ENCODE measurements around the gene SYNE4. TPM values are rescaled to one million over a fixed set of nuclear protein-coding genes. Genes with fewer than 3 reads are reported as not detected.

Gene SYNE4
- total and polyA plus RNA-seq, 7 donors = 0.21 to 0.25 (median 0.23) TPM; not detected in 3

GRCh38 chr19:36009633-36010379, 1.2 kb upstream of the SYNE4 start:
- H3K4me3 ChIP-seq = peak overlapping the region; percentile 49
- H3K27me3 ChIP-seq (ENCODE audit: insufficient read depth in 3 of 3, low read length in 2 of 3) = peaks cover 0 to 2% (median 0%) of the 10 kb centered on the region in 3 donors
- WGBS, 3 donors = 50 to 57% (median 52%) methylated on average over 14 to 15 of the region's 15 CpGs
- no peak for TF ChIP-seq CTCF (IDR thresholded peaks at IDR 0.05)
- intact Hi-C loops (cut with DNase I) = no loop called here
- H3K36me3 ChIP-seq (ENCODE audit: insufficient read depth in 1 of 2, low read depth in 1 of 2) = no peaks in the 10 kb centered on the region
- DNase-seq = no peak
- no peak for ATAC-seq
- peaks cover 6% of the 10 kb centered on the region for H3K4me1 ChIP-seq
- no peak overlapping the region for H3K27ac ChIP-seq
- H3K9me3 ChIP-seq = no peaks in the 10 kb centered on the region

DNA sequence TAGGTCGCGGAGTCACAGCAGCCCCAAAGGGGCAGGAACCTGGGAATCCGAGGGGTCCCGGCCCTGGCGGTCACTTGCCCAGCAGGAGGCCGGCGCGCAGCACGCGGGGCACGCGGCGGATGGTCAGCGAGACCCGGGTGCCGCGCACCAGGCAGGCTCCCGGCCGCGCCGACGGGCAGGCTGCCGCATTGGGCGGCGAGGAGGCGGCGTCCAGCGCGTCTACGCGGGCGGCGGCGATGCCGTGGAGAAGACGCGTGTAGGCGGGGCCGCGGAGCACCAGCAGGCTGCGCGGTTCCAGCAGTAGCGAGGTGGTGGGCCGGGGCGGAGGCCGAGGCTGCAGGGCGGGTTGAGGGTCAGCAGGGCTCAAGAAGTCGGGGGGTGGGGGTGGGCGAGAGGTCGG, 607 bp upstream of the SYNE4 start:
- H3K27ac ChIP-seq = no peak overlapping the region
- WGBS, 3 donors = 1 to 2% (median 1%) methylated on average over 45 to 50 of the region's 50 CpGs
- peak overlapping the region; percentile 49 for H3K4me3 ChIP-seq

GRCh38 chr19:36006955-36007354, 1.7 kb downstream of the SYNE4 start:
- peaks cover 0 to 4% of the 10 kb centered on the region in 2 donors for H3K36me3 ChIP-seq (ENCODE audit: insufficient read depth in 1 of 2, low read depth in 1 of 2)
- H3K27ac ChIP-seq = no peak overlapping the region
- ATAC-seq (no peak), DNase-seq (no peak)
- intact Hi-C loops (cut with DNase I) = no loop called here
- WGBS, 3 donors = 70 to 78% (median 76%) methylated on average over 5 of the region's 5 CpGs
- TF ChIP-seq CTCF (IDR thresholded peaks at IDR 0.05) = no peak
- peaks cover 0 to 2% (median 0%) of the 10 kb centered on the region in 3 donors for H3K27me3 ChIP-seq (ENCODE audit: insufficient read depth in 3 of 3, low read length in 2 of 3)
- H3K9me3 ChIP-seq = no peaks in the 10 kb centered on the region
- no peak overlapping the region for H3K4me3 ChIP-seq
- no peaks in the 10 kb centered on the region for H3K4me1 ChIP-seq

More for the DNA sequence above, 607 bp upstream of the SYNE4 start:
- intact Hi-C loops (cut with DNase I) = no loop called here
- H3K36me3 ChIP-seq (ENCODE audit: insufficient read depth in 1 of 2, low read depth in 1 of 2) = no peaks in the 10 kb centered on the region
- TF ChIP-seq CTCF (IDR thresholded peaks at IDR 0.05) = no peak
- H3K27me3 ChIP-seq (ENCODE audit: insufficient read depth in 3 of 3, low read length in 2 of 3) = peaks cover 0 to 2% (median 0%) of the 10 kb centered on the region in 3 donors
- no peaks in the 10 kb centered on the region for H3K9me3 ChIP-seq
- H3K4me1 ChIP-seq = peaks cover 6% of the 10 kb centered on the region
- peak in 2 of 4 donors; percentile 15 to 35 for ATAC-seq
- peak; percentile 78 to 80 for DNase-seq

GRCh38 chr19:36003284-36003683, 5.3 kb downstream of the SYNE4 start:
- ATAC-seq (no peak), DNase-seq (no peak)
- intact Hi-C loops (cut with DNase I) = no loop called here
- TF ChIP-seq CTCF (IDR thresholded peaks at IDR 0.05) = no peak
- no peaks in the 10 kb centered on the region for H3K9me3 ChIP-seq
- H3K4me3 ChIP-seq = no peak overlapping the region
- 92 to 95% (median 93%) methylated on average over 4 of the region's 4 CpGs for WGBS, 3 donors
- H3K27ac ChIP-seq = no peak overlapping the region
- H3K4me1 ChIP-seq = peaks cover 6% of the 10 kb centered on the region
- no peaks in the 10 kb centered on the region for H3K27me3 ChIP-seq (ENCODE audit: insufficient read depth in 3 of 3, low read length in 2 of 3)
- peaks cover 0 to 22% of the 10 kb centered on the region in 2 donors for H3K36me3 ChIP-seq (ENCODE audit: insufficient read depth in 1 of 2, low read depth in 1 of 2)

Data from psoas muscle (tissue), 8 donors.